Spinal cord (tissue), 10 donors: ENCODE measurements around the gene PRKCA. TPM values are rescaled to one million over a fixed set of nuclear protein-coding genes. Genes with fewer than 3 reads are reported as not detected.

Experiments used
- DNase-seq, 6 donors: peaks; one replicate each; pipeline versions ENCODE4 v3.0.0 to v3.0.0-alpha.2; 2013 to 2015; ENCODE audit warnings: low spot score in 6 of 6, low read depth in 4 of 6
- H3K27ac ChIP-seq: one replicate; pipeline ENCODE4 v1.5.1; 2013; ENCODE audit warnings: low read depth, low read length, control low read depth
- H3K27me3 ChIP-seq: one replicate; pipeline ENCODE4 v1.6.1; 2013; ENCODE audit warnings: low read length; ENCODE audit not compliant: control insufficient read depth, insufficient read depth
- H3K36me3 ChIP-seq: one replicate; pipeline ENCODE4 v1.6.1; 2013; ENCODE audit warnings: low read length; ENCODE audit not compliant: control insufficient read depth, insufficient read depth
- H3K4me1 ChIP-seq: one replicate; pipeline ENCODE4 v1.6.1; 2013; ENCODE audit warnings: low read length; ENCODE audit not compliant: control insufficient read depth, insufficient read depth
- H3K4me3 ChIP-seq: one replicate; pipeline ENCODE4 v1.5.1; 2013; ENCODE audit warnings: low read depth, low read length, control low read depth
- H3K9me3 ChIP-seq: one replicate; pipeline ENCODE4 v1.6.1; 2013; ENCODE audit warnings: low read length; ENCODE audit not compliant: control insufficient read depth, insufficient read depth
- WGBS: methylation state at CpG from one replicate; pipeline ENCODE4 v1.1.5; 2013; ENCODE audit warnings: missing lambda C conversion rate; ENCODE audit not compliant: insufficient coverage; 5-methylcytosine and 5-hydroxymethylcytosine counted together
- polyA plus RNA-seq, 2 donors: library from polyadenylated mRNA; unstranded; fragments of 120-200 nt; gene quantifications; one replicate each; pipeline ENCODE4 v1.2.1, GENCODE V29; 2013; ENCODE audit not compliant: insufficient read length in 2 of 2
- total RNA-seq, 2 donors: library from RNA; depleted of rRNA in 1 of 2; stranded (reverse); fragments of 120-200 nt in 1 of 2; fragments of >200 nt in 1 of 2; gene quantifications; one replicate each; pipeline versions ENCODE4 v1.2.3 to v1.2.4, GENCODE V29; 2013 to 2014
- donor health status: healthy.

PRKCA gene
- total and polyA plus RNA-seq, 4 donors, result 42.4 to 51.3 (median 48.2) TPM

DNA sequence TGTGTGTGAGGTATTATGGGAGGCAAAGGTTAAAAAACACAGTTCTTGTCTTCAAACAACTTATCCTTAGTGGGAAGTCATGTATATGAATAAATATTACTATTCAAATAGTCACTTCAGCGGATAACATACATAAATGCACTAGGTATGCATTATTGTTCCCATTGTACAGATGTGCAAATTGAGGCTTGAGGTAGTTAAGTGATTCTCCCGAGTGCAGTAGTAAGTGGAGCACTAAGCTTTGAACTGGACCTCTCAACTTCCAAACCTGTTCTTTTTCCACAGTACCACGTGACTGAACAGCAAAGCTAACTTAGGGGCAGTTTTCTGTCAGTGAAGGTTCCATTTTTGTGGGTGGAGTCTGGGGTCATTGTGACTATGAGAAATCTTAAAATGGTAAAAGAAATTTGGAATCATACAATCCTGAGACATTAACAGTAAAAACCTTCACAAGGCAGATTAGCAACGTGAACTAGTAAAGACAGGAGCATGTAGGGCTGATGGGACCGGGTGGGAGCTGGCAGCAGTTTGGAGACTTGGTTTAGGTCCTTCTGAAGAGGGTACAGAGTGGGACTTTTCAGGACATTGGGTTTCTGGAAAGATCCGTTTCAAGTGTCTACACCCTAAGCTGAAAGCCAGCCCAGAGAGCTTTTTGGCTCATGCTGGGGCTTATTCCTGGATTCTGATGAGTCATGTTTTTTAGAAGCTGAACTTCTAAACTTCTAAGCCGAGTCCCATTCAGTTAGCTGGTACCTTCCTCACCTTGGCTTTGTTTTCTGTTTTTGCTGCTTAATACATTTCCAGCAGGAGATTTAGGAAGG is 204.9 kb downstream of the PRKCA start:
- no peaks in the 10 kb centered on the region for H3K36me3 ChIP-seq
- no peak overlapping the region for H3K4me3 ChIP-seq
- peaks cover 13% of the 10 kb centered on the region for H3K4me1 ChIP-seq
- no peaks in the 10 kb centered on the region for H3K9me3 ChIP-seq
- 81% methylated on average over 3 of the region's 7 CpGs for WGBS
- H3K27ac ChIP-seq, result no peak overlapping the region
- H3K27me3 ChIP-seq, result no peaks in the 10 kb centered on the region
- DNase-seq, result no peak

DNA sequence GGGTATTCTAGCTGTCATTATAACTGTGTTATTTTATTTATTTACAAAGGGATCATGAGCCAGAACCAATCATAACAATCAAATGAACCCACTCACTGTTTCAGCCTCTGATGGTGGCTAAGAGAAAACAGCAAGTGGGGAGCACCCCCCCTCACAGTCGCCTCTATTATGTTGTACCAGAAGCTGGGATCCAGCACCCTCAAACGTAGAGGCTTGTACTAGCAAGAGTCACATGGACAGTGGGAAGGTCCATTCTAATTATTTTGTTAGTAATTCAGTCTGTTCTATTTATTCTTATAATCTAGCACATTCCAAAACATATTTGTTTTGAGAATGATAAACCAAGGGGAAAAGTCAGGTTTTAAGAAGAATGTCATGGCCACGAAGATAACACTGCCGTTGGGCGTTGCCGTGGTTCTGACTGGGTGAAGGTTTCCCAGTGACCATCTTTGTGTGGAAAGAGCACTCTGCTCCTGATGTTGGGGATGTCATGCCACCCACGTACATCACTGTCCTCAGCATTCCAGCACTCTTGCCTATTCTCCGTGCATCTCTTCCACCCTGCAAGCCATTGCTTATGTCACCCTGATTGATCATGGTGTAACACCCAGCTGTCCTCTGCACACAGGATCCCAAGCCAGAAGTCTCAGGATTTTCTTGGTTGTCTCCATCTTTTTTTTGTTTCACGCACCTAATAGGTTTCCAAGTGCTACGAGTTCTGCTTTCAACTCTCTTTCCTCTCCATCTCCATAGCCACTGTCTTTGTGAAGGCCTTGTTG is 205.8 kb downstream of the PRKCA start:
- Histone ChIP-seq H3K4me1 (peaks cover 9% of the 10 kb centered on the region), H3K4me3 (no peak overlapping the region), H3K27me3 (no peaks in the 10 kb centered on the region), H3K36me3 (no peaks in the 10 kb centered on the region), H3K9me3 (no peaks in the 10 kb centered on the region), H3K27ac (no peak overlapping the region)
- 92% methylated on average over 6 of the region's 10 CpGs for WGBS
- DNase-seq, result no peak

DNA sequence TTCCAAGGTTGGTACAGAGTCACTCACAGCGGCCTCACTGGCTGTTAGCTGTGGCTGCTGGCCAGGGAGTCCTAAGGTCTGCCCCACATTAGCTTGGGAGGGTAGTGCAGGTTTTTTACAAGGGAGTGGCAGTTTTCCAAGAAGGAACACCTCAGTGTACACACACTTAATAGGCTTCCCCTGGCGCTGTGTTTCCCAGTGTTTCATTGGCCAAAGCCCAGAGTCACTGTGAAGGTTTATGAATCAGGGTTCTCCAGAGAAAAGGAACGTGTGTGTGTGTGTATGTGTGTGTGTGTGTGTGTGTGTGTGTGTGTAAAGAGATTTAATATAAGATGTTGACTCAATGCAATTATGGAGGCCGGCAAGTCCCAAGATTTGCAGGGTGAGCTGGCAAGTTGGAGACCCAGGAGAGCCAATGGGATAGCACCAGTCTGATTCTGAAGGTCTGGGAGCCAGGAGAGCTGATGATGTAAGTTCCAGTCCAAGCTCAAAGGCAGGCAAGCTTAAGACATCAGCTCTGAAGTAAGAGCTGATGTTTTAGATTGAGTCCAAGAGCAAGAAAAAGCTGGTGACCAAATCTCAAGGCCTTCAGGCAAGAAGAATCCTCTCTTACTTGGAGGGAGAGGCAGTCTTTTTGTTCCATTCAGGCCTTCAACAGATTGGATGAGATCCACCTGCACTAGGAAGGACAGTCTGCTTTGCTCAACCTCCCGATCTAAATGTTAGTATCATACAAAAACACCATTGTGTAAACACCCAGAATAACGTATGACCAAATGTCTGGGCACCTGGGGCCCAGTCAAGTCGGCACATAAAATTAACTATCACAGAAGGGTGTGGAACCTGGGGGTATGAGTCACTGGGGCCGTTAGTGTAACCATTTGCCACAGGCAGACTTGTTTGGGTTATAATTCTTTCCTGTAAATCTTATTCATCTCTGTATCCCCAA is 206.8 kb downstream of the PRKCA start:
- Histone ChIP-seq H3K9me3 (no peaks in the 10 kb centered on the region), H3K4me1 (peaks cover 8% of the 10 kb centered on the region), H3K4me3 (no peak overlapping the region), H3K27me3 (no peaks in the 10 kb centered on the region), H3K36me3 (no peaks in the 10 kb centered on the region), H3K27ac (no peak overlapping the region)
- WGBS, result 76% methylated on average over 4 of the region's 8 CpGs
- DNase-seq, result no peak

DNA sequence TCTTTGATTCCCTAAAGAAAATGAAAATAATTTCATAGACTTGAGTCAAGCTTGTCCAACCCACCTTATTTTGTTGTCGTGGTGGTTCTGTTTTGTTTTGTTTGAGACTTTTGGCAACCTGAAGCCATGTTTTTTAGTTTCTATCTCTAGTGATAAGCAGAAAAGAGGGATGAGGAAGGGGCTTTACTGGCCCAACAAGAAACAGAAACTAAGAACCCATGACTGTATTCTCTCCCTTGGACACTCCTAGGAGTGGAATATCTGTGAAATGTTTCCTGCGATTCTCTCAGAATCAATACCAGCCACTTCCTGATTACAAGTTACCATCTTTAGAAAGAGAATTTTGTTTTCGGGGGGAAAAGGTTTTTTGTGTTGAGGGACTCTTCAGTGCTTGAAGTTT is 207.5 kb downstream of the PRKCA start:
- Histone ChIP-seq H3K27ac (no peak overlapping the region), H3K4me3 (no peak overlapping the region), H3K4me1 (peaks cover 5% of the 10 kb centered on the region), H3K27me3 (no peaks in the 10 kb centered on the region), H3K36me3 (no peaks in the 10 kb centered on the region), H3K9me3 (no peaks in the 10 kb centered on the region)
- no CpG with 5 or more reads among the region's 3 CpGs for WGBS
- DNase-seq, result no peak

DNA sequence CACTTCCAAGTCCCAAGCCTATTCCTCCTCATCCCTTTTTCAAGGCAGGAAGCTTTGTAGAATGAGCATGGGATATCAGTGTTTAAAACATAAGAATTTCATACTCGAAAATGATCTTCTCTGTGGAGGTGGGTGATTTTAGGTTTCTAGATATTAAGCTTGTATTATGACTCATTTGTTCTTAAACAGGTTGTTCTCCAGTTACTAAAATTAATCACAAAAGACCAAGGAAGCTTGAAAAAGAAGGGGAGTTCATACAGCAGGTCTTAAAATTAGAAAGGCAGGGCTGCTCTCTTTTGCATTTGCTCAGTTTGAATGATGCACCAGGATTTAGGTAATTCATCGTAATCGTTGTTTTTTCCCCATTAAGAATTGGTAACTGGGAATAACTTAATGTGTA is 208.7 kb downstream of the PRKCA start:
- Histone ChIP-seq H3K27me3 (no peaks in the 10 kb centered on the region), H3K27ac (no peak overlapping the region), H3K4me1 (peaks cover 11% of the 10 kb centered on the region), H3K36me3 (no peaks in the 10 kb centered on the region), H3K9me3 (no peaks in the 10 kb centered on the region), H3K4me3 (no peak overlapping the region)
- no peak for DNase-seq
- WGBS, result 93% methylated on average over 2 of the region's 3 CpGs

DNA sequence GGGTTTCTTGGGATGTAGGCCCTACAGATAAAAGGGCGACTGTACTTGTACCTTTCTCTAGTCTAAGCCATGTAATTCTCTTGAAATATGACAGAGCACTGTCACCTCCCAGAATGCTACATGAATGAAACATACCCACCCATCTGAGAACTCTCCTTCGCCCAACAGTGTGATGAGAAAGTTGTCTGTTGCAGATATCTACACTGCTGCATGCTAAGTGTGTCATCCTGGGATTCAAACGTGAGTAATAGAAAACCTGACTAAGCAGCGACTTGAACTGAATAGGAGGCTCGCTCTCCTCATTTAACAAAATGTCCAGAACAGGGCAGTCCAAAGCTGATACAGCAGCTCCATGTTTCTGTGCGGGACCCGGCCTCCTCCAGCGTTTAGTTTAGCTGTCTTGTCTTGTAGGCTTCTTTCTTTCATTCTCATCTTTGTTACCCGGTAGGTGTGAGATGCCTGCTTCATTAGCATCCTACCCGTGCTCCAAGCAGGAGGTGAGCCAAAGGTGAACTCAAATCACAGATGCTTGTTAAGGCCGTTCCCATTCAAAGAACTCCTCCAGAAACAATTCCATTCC is 211.9 kb downstream of the PRKCA start:
- Histone ChIP-seq H3K4me3 (no peak overlapping the region), H3K9me3 (no peaks in the 10 kb centered on the region), H3K27me3 (no peaks in the 10 kb centered on the region), H3K36me3 (no peaks in the 10 kb centered on the region), H3K27ac (no peak overlapping the region), H3K4me1 (peaks cover 17% of the 10 kb centered on the region)
- 69% methylated on average over 8 of the region's 11 CpGs for WGBS
- DNase-seq, result no peak

DNA sequence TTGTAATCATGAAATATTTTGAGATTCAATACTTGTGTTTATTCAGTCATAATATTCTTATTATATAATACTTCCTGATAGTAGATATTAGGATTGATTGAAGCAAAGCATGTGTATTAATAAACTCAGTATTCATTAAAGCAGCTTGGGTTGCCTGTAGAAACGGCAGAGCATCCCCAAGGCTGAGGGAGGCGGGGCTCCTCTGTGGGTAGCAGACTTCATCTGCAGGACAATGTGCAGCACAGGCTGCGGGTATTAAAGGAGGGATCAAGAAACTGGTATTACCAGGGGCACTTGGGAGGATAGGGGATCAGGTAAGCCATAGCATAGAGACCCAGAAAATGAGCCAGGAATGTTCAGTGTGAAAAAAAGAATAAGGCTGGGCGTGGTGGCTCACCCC is 213.6 kb downstream of the PRKCA start:
- no peaks in the 10 kb centered on the region for H3K27me3 ChIP-seq
- H3K27ac ChIP-seq, result no peak overlapping the region
- peaks cover 19% of the 10 kb centered on the region for H3K4me1 ChIP-seq
- H3K9me3 ChIP-seq, result no peaks in the 10 kb centered on the region
- WGBS, result 57% methylated on average over 4 of the region's 4 CpGs
- no peak overlapping the region for H3K4me3 ChIP-seq
- H3K36me3 ChIP-seq, result no peaks in the 10 kb centered on the region
- DNase-seq, result peak in 1 of 6 donors; percentile 56

DNA sequence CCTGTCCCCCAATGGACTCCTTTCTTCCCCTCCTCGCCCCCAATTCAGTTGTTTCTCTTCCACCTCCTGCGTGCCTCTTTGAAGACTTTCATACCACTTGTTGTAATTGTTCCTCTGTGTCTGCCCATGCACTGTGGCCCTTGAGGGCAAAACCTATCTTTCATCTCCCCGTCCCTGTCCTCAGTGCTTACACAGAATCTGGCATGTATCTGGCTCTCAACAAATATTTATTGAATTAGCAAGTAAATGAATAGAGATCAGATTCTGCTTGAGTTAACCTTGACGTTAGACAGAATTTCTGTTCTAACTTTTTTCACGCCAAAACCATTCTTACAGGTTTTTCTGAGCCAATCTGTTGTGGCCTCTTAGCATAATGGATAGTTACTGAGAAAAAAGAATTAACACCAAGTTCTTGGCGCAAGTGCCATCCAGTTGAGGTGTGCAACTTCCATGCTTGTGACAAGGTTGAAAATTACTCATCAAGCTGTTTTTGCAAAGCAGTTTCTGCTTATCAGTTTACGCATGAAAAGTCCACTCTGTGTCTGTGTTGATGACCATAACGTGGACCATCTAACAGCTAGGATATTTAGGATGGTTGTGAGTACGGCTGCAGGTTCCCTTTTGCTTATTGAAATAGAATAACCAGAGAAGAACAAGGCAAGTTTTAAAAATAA is 215.1 kb downstream of the PRKCA start:
- no peaks in the 10 kb centered on the region for H3K27me3 ChIP-seq
- no peak for DNase-seq
- peak overlapping the region; percentile 37 for H3K27ac ChIP-seq
- H3K4me1 ChIP-seq, result peaks cover 27% of the 10 kb centered on the region
- no peak overlapping the region for H3K4me3 ChIP-seq
- H3K9me3 ChIP-seq, result no peaks in the 10 kb centered on the region
- H3K36me3 ChIP-seq, result no peaks in the 10 kb centered on the region
- 75% methylated on average over 5 of the region's 9 CpGs for WGBS
